RPMI8226 (cell line): ENCODE measurements around the gene MT1G.
"Not testable (repeated sequence)": the region's sequence is repeated elsewhere in the genome, so short reads cannot be mapped to it uniquely, and the experiment has no call there.

Experiments
- DNase-seq: peaks from one replicate; pipeline ENCODE4 v3.0.0-alpha.2; 2015

MT1G gene

DNA sequence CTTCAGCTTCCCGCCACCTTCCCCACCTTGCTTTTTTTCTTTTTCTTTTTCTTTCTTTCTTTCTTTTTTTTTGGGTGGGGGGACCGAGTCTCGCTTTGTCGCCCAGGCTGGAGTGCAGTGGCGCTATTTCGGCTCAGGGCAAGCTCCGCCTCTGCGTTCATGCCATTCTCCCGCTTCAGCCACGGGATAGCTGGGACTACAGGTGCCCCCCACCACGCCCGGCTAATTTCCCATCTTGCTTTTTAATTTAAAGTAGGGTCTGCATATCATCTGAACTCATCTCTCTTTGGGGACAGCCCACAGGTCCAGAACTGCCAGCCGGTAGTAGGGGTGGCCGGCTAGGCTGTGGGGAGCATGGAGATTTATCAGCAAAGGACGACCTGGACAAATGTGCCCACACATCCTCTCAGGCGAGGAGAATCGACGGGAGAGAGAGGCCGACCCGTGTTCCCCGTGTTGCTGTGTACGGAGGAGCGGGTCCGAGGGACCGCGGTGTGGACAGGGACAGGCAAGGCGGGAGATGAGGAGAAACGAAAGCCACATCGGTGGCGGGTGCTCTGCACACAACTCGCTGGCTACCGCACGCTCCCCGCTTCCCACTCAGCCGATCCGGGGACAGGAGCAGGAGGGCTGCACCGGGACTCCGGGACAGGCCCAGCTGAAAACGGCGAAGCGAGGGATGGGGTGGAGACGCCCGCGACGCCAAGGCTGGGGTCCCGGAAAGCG lies 33.0 kb downstream of the MT1G start:
- DNase-seq, result no peak

DNA sequence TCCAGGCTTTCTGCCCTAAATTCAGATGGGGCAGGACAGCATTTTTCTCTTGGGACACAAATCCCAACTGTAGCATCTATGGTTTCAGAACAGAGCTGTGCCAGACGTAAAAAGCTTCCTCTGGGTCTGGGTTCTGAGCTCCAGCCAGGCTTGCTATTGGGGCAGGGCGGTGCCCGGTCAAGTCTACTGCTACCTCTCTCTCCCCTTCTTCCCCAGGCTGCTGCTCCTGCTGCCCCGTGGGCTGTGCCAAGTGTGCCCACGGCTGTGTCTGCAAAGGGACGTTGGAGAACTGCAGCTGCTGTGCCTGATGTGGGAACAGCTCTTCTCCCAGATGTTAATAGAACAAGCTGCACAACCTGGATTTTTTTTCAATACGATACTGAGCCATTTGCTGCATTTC lies 34.3 kb downstream of the MT1G start:
- no peak for DNase-seq

- no peak for DNase-seq
These were observed 35.0 kb downstream of the MT1G start for GRCh38 chr16:56632848-56633365.

GRCh38 chr16:56632156-56632847 lies 35.6 kb downstream of the MT1G start, which contains the start of gene MT1M:
MT1M (plus strand) TSS chr16:56632659; CDS start chr16:56632732, 73 bp downstream.
- DNase-seq, result peak; percentile 23

GRCh38 chr16:56631832-56632155 lies 36.1 kb downstream of the MT1G start:
- DNase-seq, result no peak

DNA sequence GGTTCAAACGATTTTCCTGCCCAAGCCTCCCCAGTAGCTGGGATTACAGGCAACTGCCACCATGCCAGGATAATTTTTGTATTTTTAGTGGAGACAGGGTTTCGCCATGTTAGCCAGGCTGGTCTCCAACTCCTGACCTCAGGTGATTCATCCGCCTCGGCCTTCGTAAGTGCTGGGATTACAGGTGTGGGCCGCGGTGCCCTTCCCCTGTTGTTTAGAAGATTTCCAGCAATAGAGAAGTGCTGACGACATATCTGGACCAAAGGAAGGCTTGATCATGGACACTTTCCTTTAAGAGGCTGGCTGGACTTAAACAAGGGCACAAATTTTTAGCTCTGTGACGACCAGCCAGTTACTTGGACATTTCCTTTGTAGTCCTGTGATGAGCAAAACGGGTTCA lies 36.7 kb downstream of the MT1G start:
- DNase-seq, result no peak

DNA sequence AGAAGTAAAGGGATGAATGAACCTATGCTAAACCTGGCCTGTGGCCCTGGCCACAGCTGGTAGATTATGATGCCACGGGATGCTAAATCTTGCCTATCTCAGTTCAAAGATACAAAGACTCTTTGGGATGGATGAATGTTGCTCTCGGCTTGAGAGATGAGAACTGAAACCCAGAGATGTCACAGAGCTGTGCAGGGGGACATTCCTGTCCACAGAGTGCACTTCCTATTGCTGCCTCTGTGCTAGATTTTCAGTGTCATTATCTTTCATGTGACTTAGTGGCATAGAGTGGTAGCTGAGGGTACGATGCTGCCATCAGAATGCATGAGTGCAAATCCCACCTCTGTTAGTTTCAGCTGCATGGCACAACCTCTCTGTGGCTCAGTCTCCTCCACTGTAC lies 37.7 kb downstream of the MT1G start:
- peak; percentile 70 for DNase-seq

DNA sequence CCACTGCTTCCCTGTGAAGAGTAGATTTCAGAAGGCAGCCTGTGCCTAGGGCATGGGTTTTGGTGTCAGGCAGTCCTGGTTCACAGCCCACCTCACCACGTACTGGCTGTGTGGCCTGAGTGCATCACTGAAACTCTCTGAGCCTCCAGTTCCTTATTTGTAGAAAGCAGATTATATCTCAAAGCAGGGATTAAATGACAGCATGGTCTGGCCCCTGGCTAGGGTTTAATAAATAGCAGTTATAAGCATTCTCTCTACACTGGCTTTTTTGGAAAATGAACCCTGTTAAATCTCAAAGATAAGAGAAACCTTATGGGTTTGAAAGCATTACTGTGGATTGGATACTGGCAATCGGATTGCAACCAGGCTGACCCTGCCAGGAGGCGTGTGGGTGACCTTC lies 38.3 kb downstream of the MT1G start:
- DNase-seq, result no peak

DNA sequence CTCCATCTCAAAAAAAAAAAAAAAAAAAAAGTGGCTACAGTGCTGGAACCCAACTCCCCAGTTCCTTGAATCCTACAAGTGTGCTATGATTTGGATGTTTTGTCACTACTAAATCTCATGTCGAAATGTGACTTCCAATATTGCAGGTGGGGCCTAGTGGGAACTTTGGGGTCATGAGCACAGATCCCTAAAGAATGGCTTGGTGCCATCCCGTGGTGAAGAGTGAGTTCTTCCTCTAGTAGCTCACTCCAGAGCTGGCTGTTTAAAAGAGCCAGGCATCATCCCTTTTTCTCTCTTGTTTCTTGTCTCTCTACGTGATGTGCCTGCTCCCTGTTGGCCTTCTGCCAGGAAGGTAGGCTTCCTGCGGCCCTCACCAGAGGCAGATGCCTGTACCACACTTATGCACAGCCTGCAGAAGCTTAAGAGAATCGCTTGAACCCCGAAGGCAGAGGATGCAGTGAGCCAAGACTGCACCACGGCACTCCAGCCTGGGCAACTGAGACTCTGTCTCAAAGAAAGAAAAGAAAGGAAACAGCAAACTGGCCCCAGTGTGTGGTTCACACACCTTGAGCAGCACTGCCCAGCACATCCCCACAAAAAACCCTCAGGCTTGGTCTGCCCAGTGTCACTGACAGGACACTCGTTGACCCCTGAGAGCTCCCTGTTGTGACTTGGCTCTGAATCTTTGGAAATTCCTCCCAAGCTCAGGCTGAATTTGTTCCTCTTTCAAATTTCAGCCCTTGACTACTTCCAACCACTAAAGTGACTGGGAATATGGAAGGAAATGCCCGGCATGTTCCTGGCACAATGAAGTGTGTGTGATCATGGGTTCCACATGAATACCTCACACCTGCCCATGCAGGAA lies 39.1 kb downstream of the MT1G start:
- peak; percentile 33 for DNase-seq

DNA sequence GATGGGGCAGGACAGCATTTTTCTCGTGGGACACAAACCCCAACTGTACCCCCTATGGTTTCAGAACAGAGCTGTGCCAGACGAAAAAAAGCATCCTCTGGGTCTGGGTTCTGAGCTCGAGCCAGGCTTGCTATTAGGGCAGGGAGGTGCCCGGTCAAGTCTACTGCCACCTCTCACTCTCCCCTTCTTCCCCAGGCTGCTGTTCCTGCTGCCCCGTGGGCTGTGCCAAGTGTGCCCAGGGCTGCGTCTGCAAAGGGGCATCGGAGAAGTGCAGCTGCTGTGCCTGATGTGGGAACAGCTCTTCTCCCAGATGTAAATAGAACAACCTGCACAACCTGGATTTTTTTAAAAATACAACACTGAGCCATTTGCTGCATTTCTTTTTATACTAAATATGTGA lies 41.2 kb downstream of the MT1G start:
- no peak for DNase-seq

- DNase-seq, result no peak
These were observed 41.8 kb downstream of the MT1G start for GRCh38 chr16:56625943-56626654.

- peak; percentile 76 for DNase-seq
These were observed 42.5 kb downstream of the MT1G start, which contains the start of gene MT1E for GRCh38 chr16:56625140-56625942. MT1E (plus strand) TSS chr16:56625781; CDS start chr16:56625852, 71 bp downstream.

DNA sequence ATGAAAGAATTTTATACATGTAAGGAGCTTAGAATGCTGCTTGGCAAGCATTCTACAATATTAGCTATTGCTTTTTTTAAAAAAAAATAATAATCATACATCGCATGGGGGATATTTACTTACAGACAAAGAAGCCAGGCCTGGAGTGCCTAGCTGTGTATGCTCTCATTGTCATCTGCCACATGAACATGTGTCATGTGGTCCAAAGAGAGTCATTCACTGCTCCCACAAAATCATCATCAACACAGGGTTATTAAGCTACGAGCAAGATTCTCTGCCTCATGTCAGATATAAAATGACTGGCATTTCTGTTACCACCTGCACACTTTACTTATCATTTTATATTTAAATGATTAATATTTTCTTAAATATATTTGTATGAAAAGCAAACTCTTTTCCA lies 44.2 kb downstream of the MT1G start:
- no peak for DNase-seq

- DNase-seq, result not testable (repeated sequence)
These were observed 44.7 kb downstream of the MT1G start for GRCh38 chr16:56623184-56623583.

GRCh38 chr16:56621665-56622445 lies 46.0 kb downstream of the MT1G start:
- not testable (repeated sequence) for DNase-seq

- DNase-seq, result no peak
These were observed 47.4 kb downstream of the MT1G start for GRCh38 chr16:56620339-56620897.

DNA sequence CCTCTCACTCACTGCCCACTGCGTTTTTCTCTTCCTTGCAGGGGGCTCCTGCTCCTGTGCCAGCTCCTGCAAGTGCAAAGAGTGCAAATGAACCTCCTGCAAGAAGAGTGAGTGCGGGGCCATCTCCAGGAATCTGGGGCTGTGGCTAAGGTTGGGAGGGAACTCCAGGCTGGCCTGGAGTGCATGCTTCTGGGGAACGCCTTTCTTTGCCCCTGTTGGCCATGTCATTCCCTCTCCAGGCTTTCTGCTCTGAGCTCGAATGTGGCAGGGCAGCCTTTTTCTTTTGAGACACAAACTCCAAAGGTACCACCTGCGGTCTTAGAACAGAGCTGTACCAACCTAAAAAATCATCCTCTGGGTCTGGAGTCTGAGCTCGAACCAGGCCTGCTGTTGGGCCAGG lies 49.7 kb downstream of the MT1G start:
- DNase-seq, result no peak

- peak; percentile 56 for DNase-seq
These were observed 50.4 kb downstream of the MT1G start for GRCh38 chr16:56617212-56618085.
